Activated T-helper 1 cell treated with anti-CD3 and anti-CD28 coated beads, Interleukin-2, amount 50 U/mL, for 16 hours (primary cell): Measurements from ENCODE around the gene CFHR5.
"Not testable (repeated sequence)": the region's sequence is repeated elsewhere in the genome, so short reads cannot be mapped to it uniquely, and the experiment has no call there.

ENCODE experiments used
- DNase-seq, 2 donors: peaks; one replicate each; pipeline ENCODE4 v3.0.0-alpha.2; 2020; ENCODE audit warnings: low read depth in 1 of 2, low spot score in 1 of 2

CFHR5 gene

GRCh38 chr1:196977278-196977677 is at the start of gene CFHR5:
Gene CFHR5 (plus strand): TSS chr1:196977556. CDS start chr1:196977665, 109 bp downstream.
- no peak for DNase-seq

- not testable (repeated sequence) for DNase-seq
Observed at GRCh38 chr1:196932853-196933252, 44.5 kb upstream of the CFHR5 start.

- DNase-seq: no peak
Observed at GRCh38 chr1:196933531-196934189, 43.7 kb upstream of the CFHR5 start.

GRCh38 chr1:196941474-196941873 is 35.9 kb upstream of the CFHR5 start:
- DNase-seq: not testable (repeated sequence)

GRCh38 chr1:196943568-196943967 is 33.8 kb upstream of the CFHR5 start, which contains the start of gene CFHR2:
Gene CFHR2 (plus strand): TSS chr1:196943738. CDS start chr1:196943881, 143 bp downstream.
- DNase-seq: not testable (repeated sequence)

- no peak for DNase-seq
Observed at GRCh38 chr1:196951711-196952394, 25.5 kb upstream of the CFHR5 start.

GRCh38 chr1:196954778-196955177 is 22.6 kb upstream of the CFHR5 start:
- no peak for DNase-seq

GRCh38 chr1:196955926-196956325 is 21.4 kb upstream of the CFHR5 start:
- DNase-seq: no peak

- DNase-seq: no peak
Observed at GRCh38 chr1:196960854-196961253, 16.5 kb upstream of the CFHR5 start.

- no peak for DNase-seq
Observed at GRCh38 chr1:196970182-196970581, 7.2 kb upstream of the CFHR5 start.

- no peak for DNase-seq
Observed at GRCh38 chr1:196976278-196976677, 1.1 kb upstream of the CFHR5 start.

- DNase-seq: no peak
Observed at GRCh38 chr1:196980859-196981258, 3.5 kb downstream of the CFHR5 start.

GRCh38 chr1:196982247-196982646 is 4.9 kb downstream of the CFHR5 start:
- DNase-seq: not testable (repeated sequence)

- not testable (repeated sequence) for DNase-seq
Observed at GRCh38 chr1:196991919-196992651, 14.7 kb downstream of the CFHR5 start.

GRCh38 chr1:196993916-196994315 is 16.6 kb downstream of the CFHR5 start:
- no peak for DNase-seq

GRCh38 chr1:196997423-196997822 is 20.1 kb downstream of the CFHR5 start:
- no peak for DNase-seq

GRCh38 chr1:197001828-197002227 is 24.5 kb downstream of the CFHR5 start:
- DNase-seq: no peak

GRCh38 chr1:197003132-197003531 is 25.8 kb downstream of the CFHR5 start:
- DNase-seq: no peak

- no peak for DNase-seq
Observed at GRCh38 chr1:197008861-197009260, 31.5 kb downstream of the CFHR5 start.

GRCh38 chr1:197011614-197012013 is 34.3 kb downstream of the CFHR5 start:
- no peak for DNase-seq

GRCh38 chr1:197013234-197013633 is 35.9 kb downstream of the CFHR5 start:
- no peak for DNase-seq

GRCh38 chr1:197016751-197017150 is 39.4 kb downstream of the CFHR5 start:
- DNase-seq: no peak
